Heart left ventricle (tissue), 16 donors: ENCODE data around the gene VDR. TPM values are rescaled to one million over a fixed set of nuclear protein-coding genes. Genes with fewer than 3 reads are reported as not detected.

Experiments
- ATAC-seq, 4 donors: fragments of 200-7000 bp; cut with Tn5 transposase; one replicate each; pipeline ENCODE4 v1.9.1; 2020 to 2022; ENCODE audit warnings: moderate library complexity in 4 of 4, mild to moderate bottlenecking in 3 of 4, moderate number of reproducible peaks in 1 of 4
- DNase-seq, 5 donors: peaks; one replicate each; pipeline ENCODE4 v3.0.0-alpha.2; 2020
- H3K27ac ChIP-seq, 12 donors: fragments of 200-600 bp; sonication (generic) in 4 of 12; one replicate each; pipeline versions ENCODE4 v1.5.0 to v1.8.0; 2016 to 2022; ENCODE audit warnings: mild to moderate bottlenecking in 2 of 12
- H3K27me3 ChIP-seq, 9 donors: fragments of 200-600 bp; sonication (generic) in 2 of 9; one replicate each; pipeline versions ENCODE4 v1.5.1 to v1.8.0; 2016 to 2022; ENCODE audit warnings: mild to moderate bottlenecking in 3 of 9
- H3K36me3 ChIP-seq, 9 donors: fragments of 200-600 bp; sonication (generic) in 2 of 9; one replicate each; pipeline versions ENCODE4 v1.5.0 to v1.8.0; 2018 to 2022; ENCODE audit warnings: mild to moderate bottlenecking in 2 of 9
- H3K4me1 ChIP-seq, 12 donors: fragments of 200-600 bp; sonication (generic) in 4 of 12; one replicate each; pipeline versions ENCODE4 v1.5.0 to v1.8.0; 2016 to 2022; ENCODE audit warnings: mild to moderate bottlenecking in 3 of 12
- H3K4me3 ChIP-seq, 12 donors: fragments of 200-600 bp; sonication (generic) in 4 of 12; one replicate each; pipeline versions ENCODE4 v1.5.0 to v1.8.0; 2017 to 2022; ENCODE audit warnings: mild to moderate bottlenecking in 9 of 12, moderate library complexity in 4 of 12
- H3K9me3 ChIP-seq, 12 donors: fragments of 200-600 bp; sonication (generic) in 4 of 12; one replicate each; pipeline versions ENCODE4 v1.5.0 to v1.8.0; 2016 to 2022; ENCODE audit warnings: mild to moderate bottlenecking in 1 of 12
- CTCF ChIP-seq, 12 donors: fragments of 200-600 bp; sonication (generic) in 4 of 12; IDR thresholded peaks; one replicate each; pipeline versions ENCODE4 v1.5.0 to v1.8.0; 2018 to 2022; ENCODE audit warnings: antibody characterized with exemption in 12 of 12, mild to moderate bottlenecking in 5 of 12
- POLR2A ChIP-seq, 2 donors: fragments of 450-650 bp; IDR thresholded peaks; one replicate each; pipeline ENCODE4 v1.6.1; 2017; ENCODE audit warnings: antibody characterized with exemption in 2 of 2, mild to moderate bottlenecking in 2 of 2, moderate library complexity in 2 of 2
- WGBS, 4 donors: extraction: QIAGEN DNeasy Blood & Tissue Kit in 2 of 4; methylation state at CpG; one replicate each; pipeline versions ENCODE4 v1.1.5 to v1.1.7; 2013 to 2018; 5-methylcytosine and 5-hydroxymethylcytosine counted together
- intact Hi-C, 10 donors: fragments of 100-400 bp; cut with DNase I; formaldehyde crosslinking; loops; one replicate each; pipeline versions ENCODE4 v1.11.1 to v1.14.2; 2022
- polyA plus RNA-seq, 2 donors: library from polyadenylated mRNA; stranded (reverse); fragments of 200-250 nt; gene quantifications; one replicate each; pipeline ENCODE4 v1.2.3, GENCODE V29; 2013
- total RNA-seq, 9 donors: library from RNA; depleted of rRNA in 2 of 9; stranded (reverse); fragments of >200 nt in 2 of 9; fragmentation: NEBNext Ultra II Directional in 3 of 9; extraction: Animal tissue kit (Norgen Biotek cat#: 25700) in 3 of 9; gene quantifications; one replicate each; pipeline versions ENCODE4 v1.1.0 to v1.2.4, GENCODE V29; 2016 to 2023
- donor health status: ischemic (EF 13 %, LVEDD 7.1; RV severe dilation, severe dysfunction).
- donor health status: healthy with polysubstance abuse.
- donor health status: DM: no; HTN: yes; CAD: no.
- donor health status: DM: no; HTN: no; CAD: no.
- donor health status: ischemic (EF 25% LVEDD 6.9; RV normal size, moderate dysfunction).
- donor health status: ischemic (EF 25% LVEDD 5.7; RV mildly dilated, moderate dysfunction).
- donor health status: healthy.
- donor health status: DM: yes; HTN: yes; CAD: no.
- donor health status: ischemic (EF 35%, LVEDD 5.7; RV mildly dilated, moderate dysfunction).
- donor health status: nonischemic (EF 11% LVEDD 7.7; RV severe dilation, severe dysfunction).
- donor health status: DM: yes; HTN: yes; CAD: no.
- donor health status: PGD.
- donor health status: ischemic (EF 29% LVEDD 5.4; RV normal size, mild dysfunction).
- donor health status: nonischemic (EF 23%, LVEDD 6.1; RV moderate dilation, normal function).

Gene VDR
- total and polyA plus RNA-seq, 11 donors, result 0.15 to 4.3 (median 0.63) TPM

GRCh38 chr12:47794679-47795078 is 110.1 kb downstream of the VDR start:
- H3K27ac ChIP-seq, result no peak overlapping the region
- no peaks in the 10 kb centered on the region for H3K9me3 ChIP-seq
- TF ChIP-seq POLR2A (IDR thresholded peaks at IDR 0.05) (no peak), CTCF (IDR thresholded peaks at IDR 0.05) (no peak)
- no peaks in the 10 kb centered on the region for H3K27me3 ChIP-seq
- intact Hi-C loops, result loop anchor here in 1 of 10 donors (5.0 kb wide), 1 partner anchor 43 kb away; no protein-coding TSS in a partner anchor
- ATAC-seq (no peak), DNase-seq (no peak)
- WGBS, 4 donors, result 92 to 97% (median 96%) methylated on average over 4 to 9 of the region's 9 CpGs
- H3K36me3 ChIP-seq, result peaks cover 2 to 99% (median 91%) of the 10 kb centered on the region in 9 donors
- H3K4me3 ChIP-seq, result no peak overlapping the region
- H3K4me1 ChIP-seq, result peaks cover 3 to 19% (median 14%) of the 10 kb centered on the region in 12 donors

- Histone ChIP-seq H3K36me3 (peaks cover 2 to 100% (median 97%) of the 10 kb centered on the region in 9 donors), H3K9me3 (no peaks in the 10 kb centered on the region), H3K27ac (no peak overlapping the region), H3K27me3 (no peaks in the 10 kb centered on the region), H3K4me3 (no peak overlapping the region), H3K4me1 (peaks cover 0 to 4% (median 0%) of the 10 kb centered on the region in 12 donors)
- ATAC-seq (no peak), DNase-seq (peak in 1 of 5 donors; percentile 50)
- intact Hi-C loops, result no loop called here
- WGBS, 4 donors, result 75 to 83% (median 79%) methylated on average over 4 to 15 of the region's 15 CpGs
- TF ChIP-seq CTCF (IDR thresholded peaks at IDR 0.05), result no peak
- TF ChIP-seq POLR2A (IDR thresholded peaks at IDR 0.05), result no peak
These were observed 111.6 kb downstream of the VDR start for GRCh38 chr12:47793015-47793681.

GRCh38 chr12:47791874-47792273 is 112.9 kb downstream of the VDR start:
- peaks cover 3 to 100% (median 100%) of the 10 kb centered on the region in 9 donors for H3K36me3 ChIP-seq
- no peak overlapping the region for H3K27ac ChIP-seq
- intact Hi-C loops, result no loop called here
- no peaks in the 10 kb centered on the region for H3K27me3 ChIP-seq
- no peaks in the 10 kb centered on the region for H3K9me3 ChIP-seq
- peaks cover 0 to 5% (median 0%) of the 10 kb centered on the region in 12 donors for H3K4me1 ChIP-seq
- ATAC-seq (no peak), DNase-seq (peak in 1 of 5 donors; percentile 45)
- no peak overlapping the region for H3K4me3 ChIP-seq
- TF ChIP-seq POLR2A (IDR thresholded peaks at IDR 0.05) (no peak), CTCF (IDR thresholded peaks at IDR 0.05) (no peak)
- 86 to 94% (median 92%) methylated on average over 4 to 16 of the region's 16 CpGs for WGBS, 4 donors

Other genes with a start within 250 kb of the VDR start
- gene RPAP3, start 199.0 kb downstream of the VDR start, total RNA-seq, result 10 to 100 TPM; 11.1 to 25.2 (median 22.3) TPM
- 10 to 100 TPM in 1 of 2 donors, 1 to 10 TPM in 1; 7.2 to 15.5 TPM for gene RPAP3, start 199.0 kb downstream of the VDR start, polyA plus RNA-seq
- 1 to 10 TPM in 1 of 9 donors, under 1 TPM in 4, not detected in 4; 0.12 to 2.5 (median 0.27) TPM for gene ENDOU, start 179.5 kb downstream of the VDR start, total RNA-seq
- under 1 TPM; 0.08 to 0.42 TPM for gene ENDOU, start 179.5 kb downstream of the VDR start, polyA plus RNA-seq
- 10 to 100 TPM; 14.5 to 47.8 (median 23.9) TPM for gene RAPGEF3, start 146.1 kb downstream of the VDR start, total RNA-seq
- gene RAPGEF3, start 146.1 kb downstream of the VDR start, polyA plus RNA-seq, result 10 to 100 TPM; 18.6 to 62.1 TPM
- 10 to 100 TPM; 17.6 to 68.2 (median 23.9) TPM for gene SLC48A1, start 131.8 kb downstream of the VDR start, total RNA-seq
- 10 to 100 TPM; 13.0 to 16.5 TPM for gene SLC48A1, start 131.8 kb downstream of the VDR start, polyA plus RNA-seq
- gene HDAC7, start 85.1 kb downstream of the VDR start, total RNA-seq, result 10 to 100 TPM; 27.4 to 63.0 (median 38.6) TPM
- 10 to 100 TPM; 42.2 to 43.9 TPM for gene HDAC7, start 85.1 kb downstream of the VDR start, polyA plus RNA-seq
- 10 to 100 TPM; 39.3 to 66.6 (median 50.0) TPM for gene TMEM106C, start 58.6 kb upstream of the VDR start, total RNA-seq
- gene TMEM106C, start 58.6 kb upstream of the VDR start, polyA plus RNA-seq, result 10 to 100 TPM; 23.0 to 63.9 TPM
- under 1 TPM in 2 of 9 donors, not detected in 7; 0.05 to 0.39 TPM for gene COL2A1, start 99.5 kb upstream of the VDR start, total RNA-seq
- gene COL2A1, start 99.5 kb upstream of the VDR start, polyA plus RNA-seq, result under 1 TPM in 1 of 2 donors, not detected in 1; 0.04 TPM
- gene SENP1, start 201.1 kb upstream of the VDR start, total RNA-seq, result 10 to 100 TPM in 4 of 9 donors, 1 to 10 TPM in 5; 6.9 to 13.6 (median 9.2) TPM
- 1 to 10 TPM; 2.1 to 3.8 TPM for gene SENP1, start 201.1 kb upstream of the VDR start, polyA plus RNA-seq
- gene PFKM, start 214.4 kb upstream of the VDR start, total RNA-seq, result 100 to 1,000 TPM; 230 to 901 (median 521) TPM
- gene PFKM, start 214.4 kb upstream of the VDR start, polyA plus RNA-seq, result 100 to 1,000 TPM; 160 to 205 TPM